Neural cell (in vitro differentiated cells): ENCODE data around the gene PIK3C2G. TPM values are rescaled to one million over a fixed set of nuclear protein-coding genes. Genes with fewer than 3 reads are reported as not detected.
A peak's percentile ranks its signal among the peaks of the same experiment; 100 is the strongest.

Experiments
- H2AFZ ChIP-seq: fragments of 200-600, 300-800 bp; sonication (generic), shearing (Covaris generic); 2 replicates; pipeline ENCODE4 v1.6.0; 2014; ENCODE audit warnings: low read depth, mild to moderate bottlenecking, antibody characterized with exemption, low read length, moderate library complexity
- H3F3A ChIP-seq: fragments of 200-600 bp; shearing (Covaris generic); 2 replicates; pipeline ENCODE4 v1.6.1; 2016; ENCODE audit warnings: mild to moderate bottlenecking, moderate library complexity, mixed read lengths, antibody characterized with exemption, low read length; ENCODE audit not compliant: insufficient read depth, poor library complexity, severe bottlenecking
- H3K27ac ChIP-seq: fragments of 200-600, 300-800 bp; sonication (generic), shearing (Covaris generic); 2 replicates; pipeline ENCODE4 v1.5.1; 2014; ENCODE audit warnings: mild to moderate bottlenecking, low read length, moderate library complexity
- H3K27me3 ChIP-seq: fragments of 300-800, 200-600 bp; sonication (generic), shearing (Covaris generic); 2 replicates; pipeline ENCODE4 v1.6.0; 2014; ENCODE audit warnings: mild to moderate bottlenecking, low read depth, low read length, moderate library complexity; ENCODE audit not compliant: insufficient read depth
- H3K36me3 ChIP-seq: fragments of 300-800, 200-600 bp; sonication (generic), shearing (Covaris generic); 2 replicates; pipeline ENCODE4 v1.5.1; 2014; ENCODE audit warnings: mild to moderate bottlenecking, antibody characterized with exemption, low read length, moderate library complexity; ENCODE audit not compliant: insufficient read depth
- H3K4me2 ChIP-seq: fragments of 300-800, 200-600 bp; sonication (generic), shearing (Covaris generic); 2 replicates; pipeline ENCODE4 v1.6.0; 2014; ENCODE audit warnings: mild to moderate bottlenecking, low read length
- H3K4me3 ChIP-seq: fragments of 300-800, 200-600 bp; sonication (generic), shearing (Covaris generic); 2 replicates; pipeline ENCODE4 v1.5.1; 2014; ENCODE audit warnings: mild to moderate bottlenecking, low read length, moderate library complexity
- H3K79me2 ChIP-seq: fragments of 200-600 bp; shearing (Covaris generic); replicated peaks from 2 replicates; pipeline ENCODE4 v1.6.0; 2014; ENCODE audit warnings: mild to moderate bottlenecking, low read length, moderate library complexity; ENCODE audit not compliant: insufficient read depth
- H3K9ac ChIP-seq: fragments of 300-800, 200-600 bp; sonication (generic), shearing (Covaris generic); 2 replicates; pipeline ENCODE4 v1.6.1; 2016; ENCODE audit warnings: mild to moderate bottlenecking, low read length, mixed read lengths
- H3K9me2 ChIP-seq: fragments of 200-600 bp; shearing (Covaris generic); 2 replicates; pipeline ENCODE4 v1.6.1; 2016; ENCODE audit warnings: mild to moderate bottlenecking, low read length, mixed read lengths; ENCODE audit not compliant: insufficient read depth
- H3K9me3 ChIP-seq: fragments of 200-600, 300-800 bp; sonication (generic), shearing (Covaris generic); 2 replicates; pipeline ENCODE4 v1.6.1; 2016; ENCODE audit warnings: mild to moderate bottlenecking, mixed run types, low read length, moderate library complexity, mixed read lengths
- H4K20me1 ChIP-seq: fragments of 200-600 bp; shearing (Covaris generic); 2 replicates; pipeline ENCODE4 v1.6.1; 2016; ENCODE audit warnings: mild to moderate bottlenecking, mixed run types; ENCODE audit not compliant: insufficient read depth
- EP300 ChIP-seq: fragments of 450-650 bp; conservative IDR thresholded peaks from 2 replicates; pipeline ENCODE4 v1.6.1; 2014; ENCODE audit warnings: antibody characterized with exemption, mild to moderate bottlenecking, moderate library complexity; ENCODE audit not compliant: poor library complexity, severe bottlenecking
- EZH2 ChIP-seq: fragments of 200-600, 300-800 bp; shearing (Covaris generic), sonication (generic); IDR thresholded peaks from 2 replicates; pipeline ENCODE4 v1.6.1; 2014; ENCODE audit warnings: antibody characterized with exemption, low read length, borderline replicate concordance, mild to moderate bottlenecking; ENCODE audit not compliant: insufficient read depth, poor library complexity, severe bottlenecking
- MXI1 ChIP-seq: fragments of 450-650 bp; conservative IDR thresholded peaks from 2 replicates; pipeline ENCODE4 v1.6.1; 2014; ENCODE audit warnings: antibody characterized with exemption, mild to moderate bottlenecking; ENCODE audit not compliant: poor library complexity, severe bottlenecking
- POLR2AphosphoS5 ChIP-seq: IDR thresholded peaks from 2 replicates; pipeline ENCODE4 v1.6.1; 2012
- RAD21 ChIP-seq: fragments of 450-650 bp; conservative IDR thresholded peaks from 2 replicates; pipeline ENCODE4 v1.6.1; 2014; ENCODE audit warnings: antibody characterized with exemption, mild to moderate bottlenecking, moderate library complexity
- SMC3 ChIP-seq: fragments of 450-650 bp; conservative IDR thresholded peaks from 2 replicates; pipeline ENCODE4 v1.6.1; 2014; ENCODE audit warnings: antibody characterized with exemption, mild to moderate bottlenecking, moderate library complexity; ENCODE audit not compliant: poor library complexity
- TAF1 ChIP-seq: IDR thresholded peaks from 2 replicates; pipeline ENCODE4 v1.6.1; 2012; ENCODE audit warnings: low read depth
- polyA plus RNA-seq: library from polyadenylated mRNA; depleted of rRNA; stranded (reverse); fragments of >200 nt; gene quantifications from 2 replicates; pipeline ENCODE4 v1.2.3, GENCODE V29; 2014
- TF ChIP-seq, protein P1 (sequence below): fragments of 450-650 bp; IDR thresholded peaks from 2 replicates; pipeline ENCODE4 v1.5.1; 2014; ENCODE audit warnings: antibody characterized with exemption, mild to moderate bottlenecking, moderate library complexity; ENCODE audit not compliant: poor library complexity, severe bottlenecking
- TF ChIP-seq, protein P2 (sequence below): IDR thresholded peaks from 2 replicates; pipeline ENCODE4 v1.6.1; 2012; ENCODE audit warnings: borderline replicate concordance

PIK3C2G gene
- polyA plus RNA-seq, 1 donor from 2014 or later, result not detected

DNA sequence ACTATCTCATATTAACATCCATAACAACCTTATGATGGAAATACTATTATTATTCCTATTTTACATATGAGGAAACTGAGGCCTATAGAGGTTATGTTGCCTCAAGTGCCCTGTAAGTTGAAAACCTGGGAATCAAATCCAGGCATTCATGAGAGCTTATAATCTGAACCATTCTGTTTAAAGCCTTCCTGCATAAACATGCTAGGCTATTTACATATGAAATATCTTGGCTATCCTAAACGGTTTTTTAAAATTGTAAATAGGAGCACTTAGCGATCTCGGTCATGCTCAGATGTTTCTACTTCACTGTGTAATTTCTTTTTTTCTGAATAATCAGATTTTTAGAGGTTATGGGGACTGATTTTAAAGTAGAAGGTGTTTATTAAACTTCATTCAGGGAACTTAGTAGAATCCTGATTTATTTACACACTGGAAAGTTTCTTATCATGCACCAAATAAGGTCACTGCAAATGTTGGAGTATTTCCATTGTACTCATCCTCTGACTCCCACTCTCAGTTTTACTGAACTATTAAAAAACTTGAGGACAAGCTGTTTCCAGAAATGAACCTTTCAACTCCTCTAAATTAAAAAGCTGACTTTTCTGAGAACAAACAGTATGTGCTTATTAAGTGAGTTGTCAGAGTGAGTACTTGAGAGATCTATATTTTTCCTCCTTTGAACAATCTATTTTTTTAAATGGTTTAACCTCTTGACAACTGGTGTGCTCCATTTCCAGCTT is 141.7 kb downstream of the PIK3C2G start:
- no peaks in the 10 kb centered on the region for H4K20me1 ChIP-seq
- H3K27ac ChIP-seq, result no peak overlapping the region
- no peak overlapping the region for H3K9ac ChIP-seq

GRCh38 chr12:18411453-18411852 is 150.1 kb downstream of the PIK3C2G start:
- no peaks in the 10 kb centered on the region for H3K79me2 ChIP-seq
- no peaks in the 10 kb centered on the region for H3K27me3 ChIP-seq
- H3K4me2 ChIP-seq, result no peak overlapping the region
- peaks cover 4% of the 10 kb centered on the region for H3K9me2 ChIP-seq
- no peak overlapping the region for H3K4me3 ChIP-seq
- no peaks in the 10 kb centered on the region for H4K20me1 ChIP-seq
- H3F3A ChIP-seq, result no peaks in the 10 kb centered on the region
- no peaks in the 10 kb centered on the region for H3K9me3 ChIP-seq
- no peak overlapping the region for H2AFZ ChIP-seq
- H3K9ac ChIP-seq, result no peak overlapping the region
- H3K27ac ChIP-seq, result no peak overlapping the region
- peak; percentile 73 for TF ChIP-seq EP300
- no peak for TF ChIP-seq SMC3
- TF ChIP-seq, protein P1, sequence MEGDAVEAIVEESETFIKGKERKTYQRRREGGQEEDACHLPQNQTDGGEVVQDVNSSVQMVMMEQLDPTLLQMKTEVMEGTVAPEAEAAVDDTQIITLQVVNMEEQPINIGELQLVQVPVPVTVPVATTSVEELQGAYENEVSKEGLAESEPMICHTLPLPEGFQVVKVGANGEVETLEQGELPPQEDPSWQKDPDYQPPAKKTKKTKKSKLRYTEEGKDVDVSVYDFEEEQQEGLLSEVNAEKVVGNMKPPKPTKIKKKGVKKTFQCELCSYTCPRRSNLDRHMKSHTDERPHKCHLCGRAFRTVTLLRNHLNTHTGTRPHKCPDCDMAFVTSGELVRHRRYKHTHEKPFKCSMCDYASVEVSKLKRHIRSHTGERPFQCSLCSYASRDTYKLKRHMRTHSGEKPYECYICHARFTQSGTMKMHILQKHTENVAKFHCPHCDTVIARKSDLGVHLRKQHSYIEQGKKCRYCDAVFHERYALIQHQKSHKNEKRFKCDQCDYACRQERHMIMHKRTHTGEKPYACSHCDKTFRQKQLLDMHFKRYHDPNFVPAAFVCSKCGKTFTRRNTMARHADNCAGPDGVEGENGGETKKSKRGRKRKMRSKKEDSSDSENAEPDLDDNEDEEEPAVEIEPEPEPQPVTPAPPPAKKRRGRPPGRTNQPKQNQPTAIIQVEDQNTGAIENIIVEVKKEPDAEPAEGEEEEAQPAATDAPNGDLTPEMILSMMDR, result no peak
- TF ChIP-seq TAF1, result no peak
- no peak for TF ChIP-seq EZH2
- no peak for TF ChIP-seq MXI1
- TF ChIP-seq, protein P2, sequence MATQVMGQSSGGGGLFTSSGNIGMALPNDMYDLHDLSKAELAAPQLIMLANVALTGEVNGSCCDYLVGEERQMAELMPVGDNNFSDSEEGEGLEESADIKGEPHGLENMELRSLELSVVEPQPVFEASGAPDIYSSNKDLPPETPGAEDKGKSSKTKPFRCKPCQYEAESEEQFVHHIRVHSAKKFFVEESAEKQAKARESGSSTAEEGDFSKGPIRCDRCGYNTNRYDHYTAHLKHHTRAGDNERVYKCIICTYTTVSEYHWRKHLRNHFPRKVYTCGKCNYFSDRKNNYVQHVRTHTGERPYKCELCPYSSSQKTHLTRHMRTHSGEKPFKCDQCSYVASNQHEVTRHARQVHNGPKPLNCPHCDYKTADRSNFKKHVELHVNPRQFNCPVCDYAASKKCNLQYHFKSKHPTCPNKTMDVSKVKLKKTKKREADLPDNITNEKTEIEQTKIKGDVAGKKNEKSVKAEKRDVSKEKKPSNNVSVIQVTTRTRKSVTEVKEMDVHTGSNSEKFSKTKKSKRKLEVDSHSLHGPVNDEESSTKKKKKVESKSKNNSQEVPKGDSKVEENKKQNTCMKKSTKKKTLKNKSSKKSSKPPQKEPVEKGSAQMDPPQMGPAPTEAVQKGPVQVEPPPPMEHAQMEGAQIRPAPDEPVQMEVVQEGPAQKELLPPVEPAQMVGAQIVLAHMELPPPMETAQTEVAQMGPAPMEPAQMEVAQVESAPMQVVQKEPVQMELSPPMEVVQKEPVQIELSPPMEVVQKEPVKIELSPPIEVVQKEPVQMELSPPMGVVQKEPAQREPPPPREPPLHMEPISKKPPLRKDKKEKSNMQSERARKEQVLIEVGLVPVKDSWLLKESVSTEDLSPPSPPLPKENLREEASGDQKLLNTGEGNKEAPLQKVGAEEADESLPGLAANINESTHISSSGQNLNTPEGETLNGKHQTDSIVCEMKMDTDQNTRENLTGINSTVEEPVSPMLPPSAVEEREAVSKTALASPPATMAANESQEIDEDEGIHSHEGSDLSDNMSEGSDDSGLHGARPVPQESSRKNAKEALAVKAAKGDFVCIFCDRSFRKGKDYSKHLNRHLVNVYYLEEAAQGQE, result no peak
- peak; percentile 76 for TF ChIP-seq POLR2AphosphoS5
- TF ChIP-seq RAD21, result no peak
- H3K36me3 ChIP-seq, result no peaks in the 10 kb centered on the region

More for the DNA sequence above, 141.7 kb downstream of the PIK3C2G start:
- TF ChIP-seq EZH2 (no peak), RAD21 (no peak), POLR2AphosphoS5 (no peak), SMC3 (no peak), TAF1 (no peak)
- TF ChIP-seq, protein P2, result no peak
- TF ChIP-seq, protein P1, result no peak
- H3K4me3 ChIP-seq, result no peak overlapping the region
- H3F3A ChIP-seq, result no peaks in the 10 kb centered on the region
- H3K9me2 ChIP-seq, result no peaks in the 10 kb centered on the region
- H3K79me2 ChIP-seq, result no peaks in the 10 kb centered on the region
- no peak overlapping the region for H3K4me2 ChIP-seq
- H3K36me3 ChIP-seq, result no peaks in the 10 kb centered on the region
- no peaks in the 10 kb centered on the region for H3K27me3 ChIP-seq
- H2AFZ ChIP-seq, result no peak overlapping the region
- H3K9me3 ChIP-seq, result no peaks in the 10 kb centered on the region
